ENCODE measurements around the gene GET3.

Gene GET3

DNA sequence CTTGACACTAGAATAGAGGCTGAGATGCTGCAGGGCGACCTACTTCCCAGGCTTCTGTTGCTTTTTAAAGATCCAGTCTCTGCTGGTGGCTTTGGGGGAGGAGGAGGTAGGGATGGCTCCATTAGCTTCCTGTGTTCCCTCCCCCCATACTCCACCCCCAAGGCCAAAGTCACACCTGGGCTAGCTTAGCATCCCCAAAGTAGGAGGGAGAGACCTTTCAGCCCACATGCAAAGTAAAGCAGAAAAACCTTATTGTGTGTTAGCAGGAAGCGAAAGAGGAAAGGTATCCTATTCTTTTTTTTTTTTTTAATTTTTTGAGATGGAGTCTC lies 10.3 kb upstream of the GET3 start:
- H3K27ac ChIP-seq = no peak overlapping the region

DNA sequence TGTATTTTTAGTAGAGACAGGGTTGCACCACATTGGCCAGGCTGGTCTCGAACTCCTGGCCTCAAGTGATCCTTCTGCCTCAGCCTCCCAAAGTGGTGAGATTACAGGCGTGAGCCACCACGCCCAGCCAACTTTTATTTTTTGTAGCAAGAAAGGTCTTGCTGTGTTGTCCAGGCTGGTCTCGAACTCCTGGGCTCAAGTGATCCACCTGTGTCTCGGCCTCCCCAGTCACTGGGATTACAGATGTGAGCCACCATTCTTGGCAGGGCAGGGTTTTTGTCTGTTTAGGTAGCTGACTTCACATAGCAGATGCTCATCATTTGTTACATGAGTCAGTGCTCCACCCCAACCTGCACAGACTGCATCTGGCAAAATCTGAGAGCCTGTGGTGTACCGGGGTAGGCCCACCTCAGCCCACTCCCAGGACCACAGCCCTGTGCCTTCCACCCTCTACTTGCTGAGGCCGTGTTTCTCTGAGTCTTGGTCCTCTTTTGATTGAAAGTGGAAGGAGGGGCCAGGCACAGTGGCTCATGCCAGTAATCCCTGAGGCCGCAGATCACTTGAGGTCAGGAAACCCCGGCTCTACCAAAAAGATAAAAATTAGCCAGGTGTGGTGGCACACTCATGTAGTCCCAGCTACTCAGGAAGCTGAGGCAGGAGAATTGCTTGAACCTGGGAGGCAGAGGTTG lies 9.4 kb upstream of the GET3 start:
- TF ChIP-seq, protein P1, sequence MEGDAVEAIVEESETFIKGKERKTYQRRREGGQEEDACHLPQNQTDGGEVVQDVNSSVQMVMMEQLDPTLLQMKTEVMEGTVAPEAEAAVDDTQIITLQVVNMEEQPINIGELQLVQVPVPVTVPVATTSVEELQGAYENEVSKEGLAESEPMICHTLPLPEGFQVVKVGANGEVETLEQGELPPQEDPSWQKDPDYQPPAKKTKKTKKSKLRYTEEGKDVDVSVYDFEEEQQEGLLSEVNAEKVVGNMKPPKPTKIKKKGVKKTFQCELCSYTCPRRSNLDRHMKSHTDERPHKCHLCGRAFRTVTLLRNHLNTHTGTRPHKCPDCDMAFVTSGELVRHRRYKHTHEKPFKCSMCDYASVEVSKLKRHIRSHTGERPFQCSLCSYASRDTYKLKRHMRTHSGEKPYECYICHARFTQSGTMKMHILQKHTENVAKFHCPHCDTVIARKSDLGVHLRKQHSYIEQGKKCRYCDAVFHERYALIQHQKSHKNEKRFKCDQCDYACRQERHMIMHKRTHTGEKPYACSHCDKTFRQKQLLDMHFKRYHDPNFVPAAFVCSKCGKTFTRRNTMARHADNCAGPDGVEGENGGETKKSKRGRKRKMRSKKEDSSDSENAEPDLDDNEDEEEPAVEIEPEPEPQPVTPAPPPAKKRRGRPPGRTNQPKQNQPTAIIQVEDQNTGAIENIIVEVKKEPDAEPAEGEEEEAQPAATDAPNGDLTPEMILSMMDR (conservative IDR thresholded peaks at IDR 0.05) = no peak
- H3K27ac ChIP-seq = no peak overlapping the region

More for the DNA sequence above, 10.3 kb upstream of the GET3 start:
- TF ChIP-seq, protein P1 (conservative IDR thresholded peaks at IDR 0.05) = no peak

DNA sequence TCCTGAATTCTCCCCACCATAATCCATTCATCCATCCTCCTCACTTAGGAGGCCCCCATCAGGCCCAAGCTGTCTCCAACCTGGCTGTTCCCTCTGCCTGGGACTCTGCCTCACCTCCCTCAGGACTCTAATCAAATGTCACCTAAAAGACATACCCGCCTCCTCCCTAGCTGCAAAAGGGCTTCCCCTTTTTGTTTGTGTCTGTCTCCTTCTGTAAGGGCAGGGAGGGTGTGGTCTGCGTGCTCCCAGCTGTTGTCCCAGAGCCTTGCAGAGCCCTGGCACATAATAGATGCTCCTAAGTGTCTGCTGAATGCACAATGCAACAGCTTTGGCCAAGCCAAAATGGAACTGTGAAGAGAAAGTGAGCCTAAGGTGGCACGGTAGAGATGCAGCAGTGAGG lies 7.2 kb upstream of the GET3 start:
- H3K27ac ChIP-seq = no peak overlapping the region
- TF ChIP-seq, protein P1 (conservative IDR thresholded peaks at IDR 0.05) = no peak

DNA sequence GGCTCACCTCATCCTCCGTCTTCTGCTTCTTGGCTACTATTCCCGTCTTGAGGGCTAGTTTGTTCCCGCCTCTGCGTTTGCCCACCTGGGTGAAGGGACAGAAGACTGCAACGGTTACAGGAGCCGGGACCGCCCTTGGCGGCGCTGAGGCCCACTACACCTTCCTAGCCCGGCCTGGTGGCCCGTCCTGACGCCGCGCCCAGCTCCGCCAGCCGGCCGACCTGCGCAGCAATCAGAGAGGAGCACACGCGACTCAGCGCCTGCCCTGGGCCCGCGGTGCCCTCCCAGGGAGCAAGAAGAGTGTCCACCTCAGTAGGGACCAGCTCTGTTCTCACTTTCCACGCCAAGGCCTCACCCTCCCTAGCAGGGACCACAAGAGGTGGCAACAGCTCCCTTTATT lies 6.0 kb upstream of the GET3 start:
- no peak overlapping the region for H3K27ac ChIP-seq
- TF ChIP-seq, protein P1 (conservative IDR thresholded peaks at IDR 0.05) = no peak

DNA sequence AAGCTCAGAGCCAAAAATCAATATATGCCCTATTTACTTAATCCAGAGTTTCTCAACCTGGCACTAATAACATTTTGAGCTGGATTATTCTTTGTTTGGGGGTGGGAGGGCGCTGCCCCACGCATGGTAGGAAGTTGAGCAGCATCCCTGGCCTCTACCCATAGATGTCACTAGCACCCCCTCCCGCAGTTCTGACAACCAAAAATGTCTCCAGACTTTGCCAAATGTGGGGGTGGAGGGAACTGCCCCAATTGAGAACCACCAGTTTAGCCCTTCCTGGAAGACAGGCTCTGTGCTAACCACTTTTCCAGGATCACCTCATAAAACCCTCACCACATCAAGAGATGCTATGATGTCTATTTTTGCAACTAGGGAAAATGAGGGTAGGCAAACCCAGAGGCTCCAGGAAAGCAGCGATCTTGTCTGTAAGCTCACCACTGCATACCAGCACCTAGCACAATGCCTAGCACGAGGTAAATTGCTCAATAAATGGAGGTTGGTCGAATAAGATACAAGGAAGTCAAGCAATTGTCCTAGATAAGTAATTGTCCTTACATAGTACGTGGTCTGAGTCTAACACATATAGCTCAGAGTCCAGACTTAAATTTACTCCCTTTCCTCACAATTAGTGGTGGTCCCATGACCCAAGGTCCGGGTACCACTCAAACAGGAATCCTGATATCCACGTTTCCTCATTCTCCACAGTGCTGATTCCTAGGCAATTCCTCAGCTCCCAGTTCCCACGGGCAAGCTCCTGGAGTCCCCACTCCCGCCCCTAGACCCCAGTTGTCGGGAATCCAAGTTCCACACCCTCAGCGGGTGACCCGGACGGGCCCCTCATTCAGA lies 3.7 kb upstream of the GET3 start:
- TF ChIP-seq, protein P1 (conservative IDR thresholded peaks at IDR 0.05) = peak; percentile 57
- H3K27ac ChIP-seq = peak overlapping the region; percentile 93

DNA sequence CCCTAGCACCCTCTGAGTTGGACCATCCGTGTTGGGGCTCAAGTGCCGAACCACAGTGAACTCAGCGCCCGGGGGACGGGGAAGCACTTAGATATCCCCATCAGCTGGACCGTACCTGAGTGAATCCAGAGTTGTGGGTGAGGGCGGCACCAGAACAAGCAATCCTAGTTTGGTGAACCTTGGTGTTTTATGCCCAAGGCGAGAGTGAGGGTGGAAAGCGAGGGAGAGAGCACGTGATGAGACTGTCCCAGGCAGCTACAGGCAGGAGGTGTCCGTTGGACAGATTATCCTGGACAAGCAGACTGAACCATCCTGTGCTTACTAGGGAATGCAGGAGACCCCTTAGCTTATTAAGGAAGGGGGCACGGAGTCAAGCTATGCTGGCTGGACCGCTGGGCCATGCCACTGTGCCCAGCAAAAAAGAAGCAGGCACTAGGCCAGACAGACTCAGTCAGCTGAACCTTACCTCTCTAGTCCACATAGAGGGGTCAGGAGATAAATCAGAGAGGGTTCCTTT lies 596 bp downstream of the GET3 start:
- TF ChIP-seq, protein P1 (conservative IDR thresholded peaks at IDR 0.05) = no peak
- peak overlapping the region; percentile 94; the same call in 1 of the 2 replicates for H3K27ac ChIP-seq

DNA sequence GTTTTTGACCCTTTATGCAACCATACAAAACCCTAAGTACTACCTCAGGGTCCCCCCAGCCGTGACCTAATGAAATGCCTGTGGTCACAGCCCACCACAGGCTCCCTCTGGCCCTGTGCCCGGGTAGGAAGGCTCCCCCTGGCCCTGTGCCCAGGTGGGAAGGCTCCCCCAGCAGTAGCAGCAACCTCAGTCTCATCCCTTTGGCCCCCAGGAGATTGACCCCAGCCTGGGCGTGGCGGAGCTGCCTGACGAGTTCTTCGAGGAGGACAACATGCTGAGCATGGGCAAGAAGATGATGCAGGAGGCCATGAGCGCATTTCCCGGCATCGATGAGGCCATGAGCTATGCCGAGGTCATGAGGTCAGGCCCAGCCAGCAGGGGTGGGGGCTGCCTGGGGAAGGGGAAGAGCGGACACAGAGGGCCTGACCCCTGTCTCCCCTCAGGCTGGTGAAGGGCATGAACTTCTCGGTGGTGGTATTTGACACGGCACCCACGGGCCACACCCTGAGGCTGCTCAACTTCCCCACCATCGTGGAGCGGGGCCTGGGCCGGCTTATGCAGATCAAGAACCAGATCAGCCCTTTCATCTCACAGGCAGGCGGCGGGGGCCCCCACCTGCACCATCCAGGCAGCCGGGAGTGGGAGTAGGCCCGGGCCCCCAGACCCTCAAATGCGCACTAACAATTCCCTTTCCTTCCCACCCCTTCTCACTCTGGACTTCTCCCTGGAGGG lies 8.0 kb downstream of the GET3 start:
- no peak overlapping the region for H3K27ac ChIP-seq
- TF ChIP-seq, protein P1 (conservative IDR thresholded peaks at IDR 0.05) = no peak
